Fibroblast of the aortic adventitia (primary cell): ENCODE measurements around the gene EFL1. TPM values are rescaled to one million over a fixed set of nuclear protein-coding genes. Genes with fewer than 3 reads are reported as not detected.

ENCODE experiments used
- DNase-seq: peaks from one replicate; pipeline ENCODE4 v3.0.0-alpha.2; 2010; ENCODE audit warnings: low read depth
- H3K4me3 ChIP-seq: 2 replicates; pipeline ENCODE4 v1.5.1; 2011; ENCODE audit warnings: low read depth, mild to moderate bottlenecking, control low read depth, low read length, moderate library complexity
- CTCF ChIP-seq: IDR thresholded peaks from 2 replicates; pipeline ENCODE4 v1.5.1; 2011; ENCODE audit warnings: mild to moderate bottlenecking, low read length, control low read depth, inconsistent platforms; ENCODE audit not compliant: insufficient read depth
- total RNA-seq: library from RNA; depleted of rRNA; stranded (reverse); fragments of >200 nt; gene quantifications from 2 replicates; pipeline ENCODE4 v1.2.3, GENCODE V29; 2012; ENCODE audit warnings: low replicate concordance

Gene EFL1
- total RNA-seq, 1 donor: 36.7 TPM

- no peak overlapping the region for H3K4me3 ChIP-seq
- no peak for TF ChIP-seq CTCF
- DNase-seq: no peak
These were observed 149.3 kb downstream of the EFL1 start for GRCh38 chr15:82113106-82113715.

- no peak overlapping the region for H3K4me3 ChIP-seq
- no peak for TF ChIP-seq CTCF
- no peak for DNase-seq
These were observed 150.6 kb downstream of the EFL1 start for GRCh38 chr15:82111918-82112317.

- no peak overlapping the region for H3K4me3 ChIP-seq
- no peak for DNase-seq
- TF ChIP-seq CTCF: no peak
These were observed 152.4 kb downstream of the EFL1 start for GRCh38 chr15:82110144-82110543.

- H3K4me3 ChIP-seq: no peak overlapping the region
- peak; percentile 60 for DNase-seq
- peak; percentile 99 for TF ChIP-seq CTCF
These were observed 153.9 kb downstream of the EFL1 start for GRCh38 chr15:82108489-82109078.

GRCh38 chr15:82106679-82107078 is 155.9 kb downstream of the EFL1 start:
- no peak for DNase-seq
- no peak overlapping the region for H3K4me3 ChIP-seq
- TF ChIP-seq CTCF: no peak

GRCh38 chr15:82105451-82106215 is 156.9 kb downstream of the EFL1 start:
- TF ChIP-seq CTCF: no peak
- peak; percentile 60 for DNase-seq
- H3K4me3 ChIP-seq: no peak overlapping the region
